GM23248 (cell line): ENCODE measurements around the gene COL12A1.

Experiments
- EZH2 ChIP-seq: fragments of 200-600 bp; sonication (generic); IDR thresholded peaks from 2 replicates; pipeline ENCODE4 v1.6.1; 2018; ENCODE audit warnings: antibody characterized with exemption, mild to moderate bottlenecking; ENCODE audit not compliant: insufficient read depth, poor library complexity, severe bottlenecking
- EZH2phosphoT487 ChIP-seq: fragments of 200-600 bp; sonication (generic); IDR thresholded peaks from 2 replicates; pipeline ENCODE4 v1.6.1; 2018; ENCODE audit warnings: antibody characterized with exemption, moderate library complexity, mild to moderate bottlenecking, low read depth; ENCODE audit not compliant: insufficient read depth

- TF ChIP-seq EZH2phosphoT487, result no peak
- TF ChIP-seq EZH2, result no peak
Measured at GRCh38 chr6:75081921-75082320, 123.9 kb downstream of the COL12A1 start.
